GM19193 (cell line): ENCODE measurements around the gene TBC1D9B.

ENCODE experiments used
- POLR2A ChIP-seq: IDR thresholded peaks from 4 replicates; pipeline ENCODE4 v1.6.1; 2011; ENCODE audit not compliant: insufficient read depth, insufficient read length; ENCODE audit errors: extremely low read depth

TBC1D9B gene

DNA sequence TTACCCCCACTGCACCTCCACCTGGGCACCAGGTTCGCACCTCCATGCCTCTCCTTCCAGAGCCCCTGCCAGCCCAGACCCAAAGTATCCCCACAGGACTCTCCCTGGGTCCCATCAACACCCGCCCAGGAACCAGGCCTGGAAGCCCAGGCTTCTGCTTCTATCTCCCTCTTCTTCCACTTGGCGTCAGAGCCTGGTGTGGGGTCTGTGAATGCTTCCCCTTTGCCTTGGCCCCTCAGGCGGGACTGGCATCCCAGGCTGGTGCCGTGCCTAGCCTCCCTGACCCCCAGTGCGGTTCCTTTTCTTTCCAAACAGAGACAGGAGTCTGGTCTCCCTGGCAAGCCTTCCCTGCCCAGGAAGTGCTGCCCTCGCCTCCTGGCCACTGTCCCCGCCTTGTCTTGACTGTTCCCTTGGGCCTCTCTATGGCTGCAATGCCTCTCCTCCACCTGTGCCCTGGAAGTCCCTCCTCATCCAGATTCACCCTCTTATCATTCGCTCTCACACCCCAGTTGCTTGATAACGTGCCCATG lies 7.8 kb upstream of the TBC1D9B start:
- TF ChIP-seq POLR2A = no peak

DNA sequence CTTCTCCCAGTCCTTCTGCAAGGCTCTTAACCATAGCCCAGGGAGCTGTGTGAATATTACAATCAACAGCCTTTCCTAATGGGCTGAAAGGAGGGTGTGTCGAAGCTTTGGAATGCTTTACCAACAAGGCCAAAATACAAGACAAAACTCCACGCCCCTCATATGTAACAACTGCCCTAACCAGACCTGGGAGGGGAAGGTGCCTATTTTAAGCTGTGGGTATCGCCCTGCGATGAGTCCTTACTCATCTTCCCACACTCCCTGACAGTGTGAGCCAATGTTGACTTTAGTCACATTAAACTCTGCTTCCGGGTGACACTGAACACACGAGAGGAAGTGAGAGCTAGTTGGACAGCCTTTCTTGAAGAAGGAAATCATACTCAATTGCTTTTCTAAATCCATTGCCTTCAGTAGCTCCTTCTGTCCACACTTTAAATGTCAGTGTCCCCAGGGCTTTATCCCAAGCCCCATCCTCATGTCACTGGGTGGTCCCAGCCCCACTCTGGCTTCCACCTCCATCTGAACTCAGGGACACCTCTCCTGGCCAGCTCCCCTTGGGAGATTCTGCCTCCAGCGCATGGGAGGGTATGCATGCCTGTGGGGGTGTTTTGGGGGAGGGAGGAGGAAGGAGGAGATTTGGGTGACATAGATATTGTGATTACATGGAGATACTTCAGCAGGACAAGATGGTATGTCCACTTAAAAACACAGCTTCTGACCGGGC lies 6.5 kb upstream of the TBC1D9B start:
- TF ChIP-seq POLR2A = no peak

DNA sequence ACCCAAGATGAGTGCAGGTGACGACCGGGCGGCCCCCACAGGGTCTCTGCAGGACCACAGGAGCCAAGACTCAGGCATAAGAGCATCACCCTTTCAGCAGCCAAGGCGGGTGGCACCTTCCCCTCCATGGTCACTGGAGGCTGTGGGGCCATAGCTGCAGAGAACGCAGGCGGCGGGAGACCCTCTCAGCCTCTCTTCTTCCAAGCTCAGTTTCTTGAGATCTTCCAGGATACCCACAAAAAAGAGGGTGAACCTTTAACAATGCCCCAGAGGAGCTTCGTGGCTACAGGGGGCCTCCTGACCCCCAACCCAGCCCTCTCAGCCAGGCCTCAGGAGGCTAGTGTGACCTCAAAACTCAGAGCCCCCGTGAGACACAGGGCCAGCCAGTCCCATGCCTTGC lies 5.8 kb upstream of the TBC1D9B start:
- TF ChIP-seq POLR2A = no peak

DNA sequence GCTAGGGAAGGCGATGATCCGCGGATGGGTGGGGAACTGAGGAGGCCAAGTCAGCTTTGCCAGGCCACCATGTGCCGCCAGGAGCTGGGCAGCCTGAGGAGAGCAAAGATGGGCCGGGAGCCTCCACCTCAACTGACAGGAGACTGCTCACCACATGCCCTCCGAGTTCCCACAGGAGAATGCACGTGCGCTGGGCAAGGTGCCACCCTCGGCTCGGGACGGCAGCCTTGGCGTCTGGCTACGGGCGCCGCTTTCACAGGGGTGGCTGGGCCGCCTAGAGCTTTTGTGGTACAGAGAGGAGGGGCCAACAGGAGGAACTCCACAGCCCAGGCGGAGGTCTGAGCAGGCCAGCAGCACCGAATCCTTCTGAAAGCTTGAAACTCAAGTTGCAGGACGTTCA lies 5.3 kb upstream of the TBC1D9B start:
- no peak for TF ChIP-seq POLR2A

DNA sequence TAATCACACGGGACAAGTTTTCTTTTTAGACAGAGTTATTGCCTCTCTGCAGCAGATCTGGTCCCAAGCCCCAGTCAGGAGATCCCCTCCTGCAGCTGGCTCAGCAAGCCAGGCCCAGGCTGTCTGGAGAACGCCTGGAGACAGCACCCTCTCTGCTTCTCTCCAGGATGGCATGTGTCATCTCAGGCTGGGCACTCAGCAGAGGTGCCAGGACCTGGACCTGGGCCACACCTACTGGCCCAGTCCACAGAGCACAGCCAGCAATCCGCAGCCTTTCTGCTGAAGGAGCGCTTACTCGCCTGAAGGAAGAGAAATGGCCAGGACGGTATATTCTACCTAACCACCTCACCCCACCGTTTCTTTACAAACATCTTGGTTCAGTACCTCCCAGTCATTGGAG lies 4.7 kb upstream of the TBC1D9B start:
- TF ChIP-seq POLR2A = no peak

DNA sequence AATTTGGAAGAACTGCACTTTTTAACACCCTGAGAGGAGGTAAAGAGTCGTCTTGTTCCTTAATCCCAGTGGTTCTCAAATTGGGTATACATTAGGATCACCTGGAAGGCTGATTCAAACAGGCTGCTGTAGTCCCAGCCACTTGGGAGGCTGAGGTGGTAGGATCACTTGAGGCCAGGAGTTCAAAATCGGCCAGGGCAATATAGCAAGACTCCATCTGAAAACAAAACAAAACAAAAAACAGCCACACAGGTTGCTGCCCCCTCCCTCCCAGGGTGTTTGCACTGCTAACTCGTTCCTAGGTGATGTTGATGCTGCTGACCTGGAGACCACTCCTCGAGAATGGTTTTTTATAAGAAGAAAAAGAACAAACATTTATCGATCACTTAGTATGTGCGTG lies 1.5 kb upstream of the TBC1D9B start:
- no peak for TF ChIP-seq POLR2A

DNA sequence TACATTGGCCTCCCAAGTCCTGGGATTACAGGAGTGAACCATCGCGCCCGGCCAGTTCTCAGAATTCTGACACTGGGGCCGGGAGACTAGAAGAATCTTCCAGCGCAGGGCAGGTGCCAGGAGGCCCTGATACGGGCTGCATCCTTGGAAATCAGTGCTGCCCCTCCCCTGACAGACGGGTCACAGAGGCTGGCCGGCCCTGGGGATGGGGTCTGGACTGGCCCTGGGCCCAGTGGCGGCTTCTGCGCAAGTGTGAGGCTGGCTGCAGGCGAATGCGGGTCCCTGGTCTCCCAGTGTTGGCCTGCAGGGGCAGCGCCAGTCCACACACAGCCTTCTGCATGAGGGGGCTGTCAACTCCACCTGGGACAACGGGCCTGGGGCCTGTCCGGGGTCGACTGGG lies 831 bp upstream of the TBC1D9B start:
- no peak for TF ChIP-seq POLR2A

DNA sequence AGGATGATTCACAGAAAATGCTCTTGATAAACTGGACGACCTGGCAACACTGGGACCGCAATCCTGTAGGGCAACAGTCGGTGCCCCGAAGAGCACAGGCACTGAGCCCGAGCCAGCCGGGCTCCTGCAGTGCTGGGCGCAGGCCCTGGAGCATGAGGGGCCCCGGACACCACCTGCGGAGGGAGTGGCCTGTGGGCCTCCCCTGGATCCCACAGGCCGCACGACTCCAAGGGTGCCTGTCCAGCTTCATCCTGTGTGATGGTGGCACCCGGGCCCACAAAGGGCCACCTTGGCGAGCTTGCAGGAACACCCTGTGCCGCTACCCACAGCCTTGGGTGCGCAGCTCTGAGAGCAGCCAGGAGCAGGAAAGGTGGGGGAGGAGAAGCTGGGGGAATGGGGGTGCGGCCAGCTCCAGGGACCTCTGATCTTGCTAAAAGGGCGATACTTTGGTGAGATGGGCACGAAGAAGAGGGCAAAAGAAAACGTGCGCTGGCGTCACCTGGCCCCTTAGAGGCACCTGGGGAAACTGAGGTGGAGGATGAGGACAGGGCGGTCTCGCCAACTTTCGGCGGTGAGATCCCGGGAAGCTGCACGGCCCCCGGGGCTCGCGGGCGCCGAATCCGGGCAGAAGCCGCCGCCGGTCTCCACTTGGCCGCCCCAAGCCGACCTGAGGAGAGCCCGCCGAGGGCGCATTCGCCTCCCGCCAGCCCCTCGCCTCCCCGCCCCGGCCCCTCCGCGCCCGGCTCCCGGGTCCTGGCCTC lies 722 bp downstream of the TBC1D9B start:
- no peak for TF ChIP-seq POLR2A

DNA sequence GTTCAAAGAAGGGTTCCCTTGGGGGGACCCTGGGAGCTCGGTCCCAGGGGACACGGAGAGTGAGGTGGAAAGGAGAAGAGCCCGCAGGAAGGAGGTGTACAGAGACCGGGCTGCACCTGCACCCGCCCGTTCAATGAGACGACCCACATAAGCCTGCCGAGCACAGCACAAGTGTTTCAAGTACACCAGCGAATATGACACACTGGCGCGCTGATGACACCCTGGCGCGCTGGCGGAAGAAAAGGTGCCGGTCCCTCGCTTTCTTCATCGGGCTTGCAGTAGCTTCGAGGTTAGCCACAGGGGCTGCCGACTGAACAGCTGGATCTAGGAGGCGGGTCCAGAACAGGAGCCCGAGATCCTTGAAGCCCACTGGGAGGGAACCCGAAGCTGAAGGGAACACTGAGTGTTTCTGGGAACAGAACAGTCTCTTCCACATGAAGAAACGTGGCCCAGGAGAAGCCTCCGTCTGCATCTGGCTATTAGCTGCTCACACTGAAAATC lies 1.4 kb downstream of the TBC1D9B start:
- TF ChIP-seq POLR2A = no peak

DNA sequence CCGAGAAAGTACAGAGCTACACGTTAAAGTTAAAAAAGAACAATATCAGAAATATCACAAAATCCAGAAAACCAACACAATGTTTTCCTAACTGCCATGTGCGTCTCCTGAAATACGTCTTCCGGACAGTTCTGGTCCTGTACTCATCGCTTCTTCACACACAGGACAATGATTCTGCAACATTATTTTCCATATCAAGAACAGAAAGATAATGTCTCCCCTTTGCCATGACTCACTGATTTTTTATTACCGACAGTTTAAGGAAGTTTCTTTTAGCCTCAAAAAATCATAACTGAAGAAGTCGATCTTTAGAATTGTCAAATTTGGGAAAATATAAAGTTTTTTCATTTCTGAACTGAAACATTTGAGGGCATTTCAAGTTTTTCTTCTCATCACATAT lies 2.5 kb downstream of the TBC1D9B start:
- TF ChIP-seq POLR2A = no peak

DNA sequence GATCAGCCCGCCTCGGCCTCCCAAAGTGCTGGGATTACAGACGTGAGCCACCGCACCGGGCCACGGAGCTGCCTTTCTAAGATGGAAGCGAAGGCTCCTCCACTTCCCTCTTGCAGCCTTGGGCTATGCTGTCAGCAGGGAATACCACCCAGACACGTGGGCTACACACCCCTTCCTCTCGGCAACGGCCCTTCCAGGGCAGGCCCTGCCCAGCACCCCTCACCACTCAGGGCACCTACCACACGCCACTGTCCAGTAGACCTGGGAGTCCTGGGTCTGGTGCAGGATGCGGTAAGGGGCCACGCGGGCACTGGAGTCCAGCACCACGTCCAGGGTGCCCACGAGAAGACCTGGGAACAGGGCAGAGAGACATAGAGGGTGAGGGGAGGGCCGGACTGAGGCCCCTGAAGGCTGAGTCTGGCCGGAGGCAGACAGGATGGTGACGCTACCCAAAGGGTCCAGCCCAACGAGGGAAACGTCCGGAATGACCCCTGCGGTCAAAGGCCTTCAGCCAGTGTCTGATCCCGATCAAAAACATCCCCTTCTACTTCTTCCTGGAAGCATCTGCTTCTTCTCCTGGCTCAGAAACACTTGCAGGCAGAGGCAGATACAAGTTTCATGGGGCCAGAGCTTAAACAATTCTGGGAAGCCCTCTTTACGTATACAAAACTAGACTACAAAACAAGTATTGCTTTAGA lies 3.1 kb downstream of the TBC1D9B start:
- no peak for TF ChIP-seq POLR2A

DNA sequence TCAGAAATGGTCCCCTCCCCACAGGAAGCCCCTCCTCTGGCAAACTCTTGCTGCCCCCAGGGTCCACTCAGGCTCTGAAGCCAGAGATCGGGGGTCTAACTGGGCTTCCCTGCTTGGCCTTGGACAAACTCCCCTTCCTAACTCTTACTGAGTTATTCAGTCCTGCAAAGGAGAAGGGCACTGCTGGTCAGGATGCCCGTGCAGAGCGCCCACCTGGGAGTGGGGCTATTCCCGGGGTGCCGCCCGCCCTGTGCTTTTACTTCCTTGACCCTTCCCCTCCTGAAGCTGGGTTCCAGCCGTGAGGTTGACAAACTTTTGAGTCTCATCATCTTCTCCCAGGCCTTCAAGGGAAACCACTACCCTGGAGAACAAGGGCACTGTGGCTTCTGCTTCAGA lies 4.9 kb downstream of the TBC1D9B start:
- TF ChIP-seq POLR2A = no peak

DNA sequence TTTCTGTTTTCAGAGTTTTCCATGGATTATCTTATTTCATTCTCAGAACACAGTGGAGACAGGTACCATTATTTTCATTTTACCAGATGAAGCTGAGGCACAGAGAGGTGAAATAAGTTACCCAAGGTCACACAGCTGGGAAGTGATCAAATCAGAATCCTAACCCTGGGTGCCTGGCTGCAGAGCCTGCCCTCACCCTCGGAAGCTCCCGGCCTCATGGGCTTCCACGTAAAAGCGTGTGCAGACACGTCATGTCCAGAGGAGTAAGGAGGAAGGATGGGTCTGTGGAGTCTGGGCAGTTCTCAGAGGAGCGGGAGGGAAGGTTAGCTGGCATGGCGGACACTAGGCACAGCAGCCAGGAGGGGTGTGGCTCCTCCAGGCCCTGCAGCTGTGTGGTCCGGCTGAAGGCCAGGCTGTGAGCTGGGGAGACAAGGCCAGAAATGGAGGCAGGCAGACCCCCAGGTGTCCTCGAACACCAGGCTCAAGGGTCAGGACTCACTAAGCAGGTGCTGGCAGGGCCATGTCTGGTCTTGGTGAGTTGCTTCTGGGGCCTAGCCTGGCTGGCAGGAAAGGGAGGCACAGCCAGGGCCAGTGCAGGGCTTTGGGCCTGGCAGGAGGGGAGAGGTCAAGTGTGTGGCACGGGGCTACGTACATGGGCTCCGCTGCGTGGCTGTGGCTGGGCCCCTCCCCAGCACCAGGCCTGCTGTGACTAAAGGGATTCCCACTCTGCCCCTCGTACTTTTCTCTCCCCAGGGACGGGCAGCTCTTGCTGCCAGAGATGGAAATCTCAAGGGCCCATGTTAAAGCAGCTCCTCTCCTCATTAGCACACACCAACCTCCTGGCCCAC lies 5.6 kb downstream of the TBC1D9B start:
- no peak for TF ChIP-seq POLR2A

DNA sequence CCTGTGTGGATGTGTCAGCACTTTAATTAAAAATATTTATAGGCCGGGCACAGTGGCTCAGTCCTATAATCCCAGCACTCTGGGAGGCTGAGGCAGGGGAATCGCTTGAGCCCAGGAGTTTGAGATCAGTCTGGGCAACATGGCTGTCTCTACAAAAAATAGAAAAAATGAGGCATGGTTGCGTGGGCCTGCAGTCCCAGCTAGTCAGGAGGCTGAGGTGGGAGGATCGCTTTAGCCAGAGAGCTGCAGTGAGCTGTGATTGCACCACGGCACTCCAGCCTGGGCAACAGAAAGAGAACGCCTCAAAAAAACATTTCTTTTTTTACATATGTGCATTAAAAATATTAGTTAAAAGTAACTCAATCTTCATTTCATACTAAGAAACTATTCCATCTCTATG lies 6.2 kb downstream of the TBC1D9B start:
- TF ChIP-seq POLR2A = no peak
